H1 (cell line): ENCODE data around the gene COL1A1.

Source experiments
- BCL11A ChIP-seq, 2 experiments: IDR thresholded peaks; one replicate each; pipeline ENCODE4 v1.6.1; 2011; ENCODE audit warnings: low read depth in 2 of 2, low read length in 2 of 2, mild to moderate bottlenecking in 2 of 2
- CBX5 ChIP-seq: fragments of 300-800, 300-1000 bp; sonication (generic); IDR thresholded peaks from 2 replicates; pipeline ENCODE4 v1.7.1; 2016; ENCODE audit warnings: antibody characterized with exemption, low read length, low read depth
- CEBPB ChIP-seq: IDR thresholded peaks from 2 replicates; pipeline ENCODE4 v1.6.1; 2012; ENCODE audit warnings: low read depth, low read length
- KDM1A ChIP-seq: fragments of 200-600, 300-600 bp; sonication (generic); IDR thresholded peaks from 2 replicates; pipeline ENCODE4 v1.7.1; 2016; ENCODE audit warnings: mild to moderate bottlenecking, low read length, borderline replicate concordance
- POLR2A ChIP-seq, 2 experiments: IDR thresholded peaks; 1 replicate in 1 of 2; 2 replicates in 1 of 2; pipeline ENCODE4 v1.6.1; 2011; ENCODE audit warnings: low read depth in 2 of 2, low read length in 2 of 2, mild to moderate bottlenecking in 2 of 2; ENCODE audit errors: control extremely low read depth in 1 of 2
- POLR2AphosphoS5 ChIP-seq: IDR thresholded peaks from 2 replicates; pipeline ENCODE4 v1.6.1; 2011; ENCODE audit warnings: low read depth, low read length
- SIN3A ChIP-seq, 2 experiments: IDR thresholded peaks in 1 of 2; conservative IDR thresholded peaks in 1 of 2; 2 replicates each; pipeline ENCODE4 v1.6.1; 2011 to 2012; ENCODE audit warnings: low read length in 2 of 2, improper control_type of control experiment in 1 of 2, low read depth in 1 of 2, mild to moderate bottlenecking in 1 of 2
- TAF1 ChIP-seq: IDR thresholded peaks from 2 replicates; pipeline ENCODE4 v1.6.1; 2011; ENCODE audit warnings: mild to moderate bottlenecking, low read depth, low read length
- TEAD4 ChIP-seq: IDR thresholded peaks from 2 replicates; pipeline ENCODE4 v1.6.1; 2012; ENCODE audit warnings: low read depth, low read length, inconsistent platforms, mixed read lengths
- USF2 ChIP-seq: IDR thresholded peaks from 2 replicates; pipeline ENCODE4 v1.6.1; 2011; ENCODE audit warnings: low read length, improper control_type of control experiment

- TF ChIP-seq TEAD4 (no peak), BCL11A (IDR thresholded peaks at IDR 0.05; ENCODE audit: low read depth in 2 of 2, low read length in 2 of 2) (no peak), CEBPB (no peak), USF2 (no peak), POLR2A (IDR thresholded peaks at IDR 0.05; ENCODE audit: control extremely low read depth in 1 of 2, low read depth in 2 of 2, low read length in 2 of 2) (no peak), SIN3A (conservative IDR thresholded peaks at IDR 0.05 in 1 of 2, IDR thresholded peaks at IDR 0.05 in 1 of 2; ENCODE audit: low read depth in 1 of 2, low read length in 2 of 2) (no peak), POLR2AphosphoS5 (no peak), CBX5 (no peak), TAF1 (no peak), KDM1A (no peak)
Measured at GRCh38 chr17:50190293-50190602, 11.2 kb downstream of the COL1A1 start.
